ENCODE results near the gene MSANTD7.
A peak's percentile ranks its signal among the peaks of the same experiment; 100 is the strongest.
"Not testable (repeated sequence)": the region's sequence is repeated elsewhere in the genome, so short reads cannot be mapped to it uniquely, and the experiment has no call there.

MSANTD7 gene

DNA sequence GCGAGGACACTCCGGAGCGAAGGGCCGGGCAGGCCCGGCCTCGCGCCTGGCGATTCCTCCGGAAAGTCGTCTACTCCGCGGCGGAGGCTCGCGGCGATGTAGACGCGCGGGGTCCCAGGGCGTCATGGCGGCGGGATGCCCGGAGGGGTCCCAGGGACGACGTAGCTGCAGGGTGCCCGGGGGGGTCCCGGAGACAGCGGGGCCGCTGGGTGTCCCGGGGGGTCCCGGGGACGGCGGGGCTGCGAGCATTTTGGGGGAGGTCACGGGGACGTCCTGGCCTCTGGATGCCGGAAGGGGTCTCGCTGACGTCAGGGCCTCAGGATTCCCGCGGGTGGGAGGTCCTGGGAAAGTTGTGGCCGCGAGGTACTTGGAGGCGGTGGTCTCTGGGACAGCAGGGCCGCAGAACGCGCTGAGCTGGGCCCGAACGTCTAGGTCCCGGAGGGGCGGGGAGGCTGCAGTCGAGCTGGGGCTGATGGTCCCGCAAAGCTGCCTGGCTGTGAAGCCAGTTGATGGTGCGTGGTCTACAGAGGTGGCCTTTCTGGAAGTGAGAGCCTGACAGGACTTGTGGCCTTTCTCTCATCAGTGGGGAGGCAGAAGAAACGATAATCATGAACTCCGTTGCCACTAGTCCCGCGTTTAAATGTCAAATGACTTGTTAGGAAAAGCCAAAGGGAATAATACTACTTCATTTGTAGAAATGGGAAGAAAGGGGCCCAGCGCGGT lies 637 bp downstream of the MSANTD7 start:
- peak; percentile 72 for DNase-seq

GRCh38 chr10:14839305-14839695 lies 1.2 kb downstream of the MSANTD7 start:
- no peak for DNase-seq

DNA sequence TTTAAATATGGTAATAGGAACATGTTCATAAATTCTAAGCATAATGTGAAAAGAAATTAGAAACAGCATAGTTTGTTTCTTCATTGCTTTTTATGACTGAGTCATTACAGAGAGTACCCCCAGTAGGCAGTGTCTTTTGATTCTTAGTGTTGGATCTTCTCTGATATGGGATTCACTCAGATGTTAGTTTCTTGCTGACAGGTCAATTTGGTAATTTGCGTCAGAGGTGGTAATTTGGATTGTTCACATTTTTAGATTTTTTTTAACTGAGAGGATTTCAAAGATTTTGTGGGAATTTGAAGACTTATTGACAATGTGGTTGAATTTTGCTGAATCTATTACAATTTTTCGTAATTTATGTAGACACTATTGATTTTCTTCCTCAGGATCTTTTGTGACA lies 2.1 kb downstream of the MSANTD7 start:
- no peak for DNase-seq

GRCh38 chr10:14843327-14843988 lies 5.4 kb downstream of the MSANTD7 start:
- DNase-seq, result no peak

- DNase-seq, result no peak
Observed at GRCh38 chr10:14844948-14845347, 6.8 kb downstream of the MSANTD7 start.

GRCh38 chr10:14852236-14852635 lies 14.1 kb downstream of the MSANTD7 start:
- no peak for DNase-seq

- no peak for DNase-seq
Observed at GRCh38 chr10:14855453-14855852, 17.3 kb downstream of the MSANTD7 start.

DNA sequence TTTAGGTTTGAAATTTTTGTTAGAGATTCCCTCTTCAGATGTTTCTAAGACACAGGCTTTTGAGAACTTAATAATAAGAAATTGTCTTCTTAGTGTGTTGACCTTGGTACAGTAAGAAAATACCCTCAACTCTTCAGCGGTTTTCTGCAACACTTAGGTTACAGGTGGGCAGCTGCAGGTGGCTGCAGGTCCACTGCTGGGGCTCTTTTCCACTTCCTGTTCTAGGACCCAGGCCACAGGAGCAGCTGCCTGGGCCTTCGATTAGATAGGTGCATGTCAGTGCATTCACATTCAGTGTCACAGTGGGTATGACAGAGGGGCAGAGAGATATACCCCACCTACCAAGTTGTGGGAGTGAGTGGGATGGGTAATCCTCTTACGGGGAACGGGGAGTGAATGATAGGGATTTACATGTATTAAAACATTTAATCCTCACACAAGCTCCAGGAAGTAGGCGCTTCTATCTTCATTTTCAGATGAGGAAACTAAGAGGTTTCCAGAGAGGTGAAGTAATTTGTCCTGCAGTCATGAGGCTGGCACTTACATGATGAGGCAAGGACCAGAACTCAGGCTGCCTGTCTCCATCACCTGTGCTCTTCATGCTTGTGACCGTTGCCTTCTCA lies 20.3 kb downstream of the MSANTD7 start:
- no peak for DNase-seq

GRCh38 chr10:14859043-14859442 lies 20.9 kb downstream of the MSANTD7 start:
- DNase-seq, result no peak

GRCh38 chr10:14859775-14860174 lies 21.7 kb downstream of the MSANTD7 start:
- DNase-seq, result no peak

- DNase-seq, result no peak
Observed at GRCh38 chr10:14860791-14861190, 22.7 kb downstream of the MSANTD7 start.

DNA sequence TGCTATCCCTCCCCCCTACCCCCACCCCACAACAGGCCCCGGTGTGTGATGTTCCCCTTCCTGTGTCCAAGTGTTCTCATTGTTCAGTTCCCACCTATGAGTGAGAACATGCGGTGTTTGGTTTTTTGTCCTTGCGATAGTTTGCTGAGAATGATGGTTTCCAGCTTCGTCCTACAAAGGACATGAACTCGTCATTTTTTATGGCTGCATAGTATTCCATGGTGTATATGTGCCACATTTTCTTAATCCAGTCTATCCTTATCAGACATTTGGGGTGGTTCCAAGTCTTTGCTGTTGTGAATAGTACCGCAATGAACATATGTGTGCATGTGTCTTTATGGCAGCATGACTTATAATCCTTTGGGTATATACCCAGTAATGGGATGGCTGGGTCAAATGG lies 26.4 kb downstream of the MSANTD7 start:
- DNase-seq, result not testable (repeated sequence)

DNA sequence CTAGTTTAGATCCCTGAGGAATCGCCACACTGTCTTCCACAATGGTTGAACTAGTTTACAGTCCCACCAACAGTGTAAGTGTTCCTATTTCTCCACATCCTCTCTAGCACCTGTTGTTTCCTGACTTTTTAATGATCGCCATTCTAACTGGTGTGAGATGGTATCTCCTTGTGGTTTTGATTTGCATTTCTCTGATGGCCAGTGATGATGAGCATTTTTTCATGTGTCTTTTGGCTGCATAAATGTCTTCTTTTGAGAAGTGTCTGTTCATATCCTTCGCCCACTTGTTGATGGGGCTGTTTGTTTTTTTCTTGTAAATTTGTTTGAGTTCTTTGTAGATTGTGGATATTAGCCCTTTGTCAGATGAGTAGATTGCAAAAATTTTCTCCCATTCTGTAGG lies 26.8 kb downstream of the MSANTD7 start:
- DNase-seq, result not testable (repeated sequence)

DNA sequence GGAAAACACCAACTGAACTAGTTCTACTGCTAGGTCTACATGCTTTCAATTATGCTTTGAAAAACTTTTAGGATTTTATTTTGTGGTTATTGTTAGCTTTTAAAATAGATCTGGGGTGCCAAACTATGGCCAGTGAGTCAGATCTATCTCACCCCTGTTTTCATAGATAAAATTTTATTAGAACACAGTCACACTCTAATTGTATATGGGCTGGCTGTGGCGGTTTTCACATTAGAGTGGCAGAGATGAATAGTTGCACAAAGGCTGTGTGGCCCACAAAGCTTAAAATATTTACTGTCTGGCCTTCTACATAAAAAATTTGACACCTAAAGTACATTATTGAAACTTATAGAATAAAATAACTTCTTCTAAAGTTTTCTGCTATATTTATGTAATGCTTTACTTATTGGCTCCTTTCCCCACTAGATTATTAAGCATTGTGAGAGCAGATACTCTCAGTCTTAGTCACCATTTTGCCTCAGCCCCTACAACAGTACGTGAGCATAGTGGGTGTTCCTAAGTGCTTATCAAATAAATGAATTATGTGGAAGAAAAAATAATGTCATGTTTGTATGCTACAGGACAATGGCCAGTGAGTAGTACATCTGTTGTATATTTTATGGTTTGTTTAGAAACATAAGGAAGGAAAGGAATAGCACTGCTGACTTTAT lies 35.1 kb downstream of the MSANTD7 start:
- no peak for DNase-seq

- DNase-seq, result no peak
Observed at GRCh38 chr10:14875941-14876340, 37.8 kb downstream of the MSANTD7 start.

DNA sequence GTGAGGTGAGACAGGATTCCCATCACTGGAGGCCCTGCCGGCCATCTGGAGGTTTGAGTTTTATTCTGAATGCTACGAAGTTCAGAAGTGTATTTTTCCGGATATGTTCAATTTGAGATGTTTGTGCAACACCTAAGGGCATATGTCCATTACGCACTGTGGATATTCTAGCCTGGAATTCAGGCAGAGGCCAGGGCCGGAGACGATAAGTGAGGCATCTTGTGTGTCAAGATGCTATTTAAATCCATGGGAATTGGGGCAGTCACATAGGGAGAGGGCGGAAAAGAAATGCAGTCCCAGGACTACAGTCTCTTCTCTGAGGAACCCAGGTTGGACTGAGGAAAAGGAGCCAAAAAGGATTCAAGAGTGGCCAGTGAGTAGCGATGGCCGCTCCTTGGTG lies 38.7 kb downstream of the MSANTD7 start:
- DNase-seq, result no peak

GRCh38 chr10:14878266-14879123 lies 40.4 kb downstream of the MSANTD7 start, which contains the start of gene SUV39H2:
TSS of gene SUV39H2 (plus strand) at chr10:14878866. CDS start at chr10:14878889, 23 bp downstream.
- DNase-seq, result peak; percentile 97

DNA sequence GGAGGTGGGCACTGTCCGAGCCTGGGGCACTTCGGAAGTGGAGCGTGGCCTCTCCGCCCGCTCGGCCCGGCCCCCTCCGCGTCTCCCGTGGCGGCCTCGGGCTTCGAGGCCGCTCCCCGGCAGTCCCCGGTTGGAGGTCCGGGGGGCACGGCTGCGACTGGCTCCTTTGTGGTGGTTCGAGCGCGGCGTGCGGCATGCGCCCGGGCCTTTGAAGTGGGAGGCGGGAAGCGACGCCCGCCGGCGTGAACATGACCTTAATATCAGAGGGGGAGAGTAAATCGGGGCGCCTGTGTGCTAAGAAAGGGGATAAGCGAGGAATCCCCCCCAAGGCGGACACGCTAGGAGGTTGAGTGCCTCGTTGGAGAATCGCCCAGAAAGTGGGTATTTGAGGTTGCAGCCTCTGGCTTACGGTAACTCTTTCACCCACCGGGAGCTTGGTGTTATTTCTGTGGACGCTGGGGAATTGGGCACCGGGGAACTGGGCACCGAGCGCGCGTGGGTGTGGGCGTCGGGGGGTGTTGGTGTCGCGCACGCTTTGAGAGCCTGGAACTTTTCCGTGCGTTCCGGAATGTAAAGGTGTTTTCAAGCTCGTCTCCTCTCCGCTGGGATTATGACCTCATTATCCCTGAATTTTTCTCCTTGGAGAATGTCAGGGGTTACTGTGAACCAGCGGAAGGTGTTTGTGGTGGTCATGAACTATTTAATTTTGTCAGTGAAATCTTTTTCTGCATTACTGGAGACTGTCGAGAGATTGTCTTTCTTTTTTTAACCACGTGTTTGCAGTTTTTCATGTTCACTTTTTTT lies 41.2 kb downstream of the MSANTD7 start:
- no peak for DNase-seq

DNA sequence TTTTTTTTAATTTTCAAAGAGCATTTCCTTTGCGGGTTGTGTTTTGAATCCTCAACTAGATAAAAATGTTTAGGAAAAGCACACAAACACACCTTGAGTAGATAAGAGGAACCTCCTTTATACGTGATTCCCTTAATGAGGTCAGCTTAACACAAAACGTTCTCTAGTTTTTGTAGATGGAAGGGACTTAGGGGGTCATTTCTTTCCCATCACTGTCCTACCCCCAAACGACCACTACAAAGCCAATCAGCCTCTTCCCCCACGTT lies 41.8 kb downstream of the MSANTD7 start:
- DNase-seq, result peak; percentile 16

GRCh38 chr10:14880229-14880628 lies 42.1 kb downstream of the MSANTD7 start:
- no peak for DNase-seq

GRCh38 chr10:14884082-14884481 lies 46.0 kb downstream of the MSANTD7 start:
- DNase-seq, result no peak
